H1 (cell line): ENCODE results near the gene DDX47. TPM values are rescaled to one million over a fixed set of nuclear protein-coding genes. Genes with fewer than 3 reads are reported as not detected.

Experiments used
- CHD7 ChIP-seq: fragments of 300-600 bp; sonication (generic); IDR thresholded peaks from 2 replicates; pipeline ENCODE4 v1.7.1; 2012; ENCODE audit warnings: low read length, moderate library complexity, mild to moderate bottlenecking, inconsistent platforms; ENCODE audit not compliant: insufficient replicate concordance
- GABPA ChIP-seq: IDR thresholded peaks from 2 replicates; pipeline ENCODE4 v1.6.1; 2011; ENCODE audit warnings: mild to moderate bottlenecking, low read length, moderate library complexity, borderline replicate concordance; ENCODE audit not compliant: insufficient read depth
- SP1 ChIP-seq: IDR thresholded peaks from 2 replicates; pipeline ENCODE4 v1.6.1; 2011; ENCODE audit warnings: low read depth, low read length
- polyA plus RNA-seq, 7 experiments: library from polyadenylated mRNA; depleted of rRNA in 3 of 7; stranded (reverse) in 5 of 7; unstranded in 2 of 7; fragments of >200 nt in 5 of 7; fragments of 200-250 nt in 2 of 7; gene quantifications; 1 replicate in 5 of 7; 2 replicates in 1 of 7; 4 replicates in 1 of 7; pipeline versions ENCODE4 v1.2.1 to v1.2.3, GENCODE V29; 2011 to 2013; ENCODE audit warnings: missing spikeins in 2 of 7, mixed read lengths in 2 of 7
- total RNA-seq: library from RNA; stranded (reverse); fragmentation: NEBNext Ultra II Directional; extraction: Animal tissue kit (Norgen Biotek cat#: 25700); gene quantifications from 2 replicates; pipeline ENCODE4 v1.2.1, GENCODE V29; 2021

DDX47 gene
- total and polyA plus RNA-seq, 2 of the 8 experiments (the other 6 are each of a cell fraction or from before 2014, with no cell fraction given): 54.4 to 74.2 TPM

GRCh38 chr12:12797794-12798152 is 15.4 kb upstream of the DDX47 start (continued):
- no peak for TF ChIP-seq CHD7
- TF ChIP-seq GABPA: no peak
- TF ChIP-seq SP1: no peak
